HEK293 (cell line): ENCODE results near the gene KRT17.

Experiments
- CTCF ChIA-PET: fragments of 350-600 bp; formaldehyde crosslinking; extraction: SDS; loops from one replicate; lab custom pipeline; 2021; ENCODE audit warnings: antibody characterized with exemption; lab: Yijun Ruan, JAX
- POLR2A ChIA-PET: fragments of 300-600 bp; formaldehyde crosslinking; extraction: SDS; loops from one replicate; lab custom pipeline; 2020; ENCODE audit warnings: antibody characterized with exemption, inconsistent platforms; lab: Yijun Ruan, JAX
- H3K27ac ChIP-seq: fragments of 200-500 bp; sonication (Bioruptor generic); 2 replicates; pipeline ENCODE4 v1.5.1; 2014; ENCODE audit warnings: low read depth, low read length, control low read depth, inconsistent platforms; ENCODE audit errors: extremely low read depth
- H3K36me3 ChIP-seq, 2 experiments: fragments of 200-500 bp in 1 of 2; sonication (Bioruptor generic) in 1 of 2; 1 replicate in 1 of 2; 2 replicates in 1 of 2; pipeline ENCODE4 v1.5.1; 2014 to 2017; ENCODE audit warnings: inconsistent platforms in 2 of 2, low read length in 2 of 2; ENCODE audit not compliant: control insufficient read depth in 2 of 2, insufficient read depth in 1 of 2
- H3K4me1 ChIP-seq: fragments of 200-500 bp; sonication (Bioruptor generic); 2 replicates; pipeline ENCODE4 v1.5.1; 2014; ENCODE audit warnings: mild to moderate bottlenecking, low read length, inconsistent platforms; ENCODE audit not compliant: control insufficient read depth, insufficient read depth
- H3K4me3 ChIP-seq: 2 replicates; pipeline ENCODE4 v1.5.1; 2011; ENCODE audit warnings: low read depth, mild to moderate bottlenecking, control low read depth, low read length, moderate library complexity
- H3K9me3 ChIP-seq: fragments of 200-500 bp; sonication (Bioruptor generic); 2 replicates; pipeline ENCODE4 v1.5.1; 2014; ENCODE audit warnings: low read depth, low read length, inconsistent platforms; ENCODE audit not compliant: control insufficient read depth, insufficient read depth
- GFI1B ChIP-seq: fragments of 450-650 bp; formaldehyde crosslinking; IDR thresholded peaks from 2 replicates; pipeline ENCODE4 v1.5.1; 2016; ENCODE audit warnings: missing biosample characterization, missing genetic modification characterization
- GLIS2 ChIP-seq: fragments of 450-650 bp; formaldehyde crosslinking; IDR thresholded peaks from 2 replicates; pipeline ENCODE4 v1.5.1; 2016; ENCODE audit warnings: missing biosample characterization, missing genetic modification characterization
- TRIM28 ChIP-seq: IDR thresholded peaks from 2 replicates; pipeline ENCODE4 v1.6.1; 2011; ENCODE audit warnings: low read length, control low read depth, borderline replicate concordance
- ZBTB10 ChIP-seq: fragments of 450-650 bp; formaldehyde crosslinking; IDR thresholded peaks from 2 replicates; pipeline ENCODE4 v1.5.1; 2016; ENCODE audit warnings: missing biosample characterization, missing genetic modification characterization
- ZFP69B ChIP-seq: fragments of 450-650 bp; formaldehyde crosslinking; IDR thresholded peaks from 2 replicates; pipeline ENCODE4 v1.5.1; 2016; ENCODE audit warnings: missing biosample characterization, missing genetic modification characterization
- ZIC2 ChIP-seq: fragments of 450-650 bp; formaldehyde crosslinking; IDR thresholded peaks from 2 replicates; pipeline ENCODE4 v1.5.1; 2016; ENCODE audit warnings: missing biosample characterization, missing genetic modification characterization
- ZNF10 ChIP-seq: fragments of 450-650 bp; formaldehyde crosslinking; IDR thresholded peaks from 2 replicates; pipeline ENCODE4 v1.5.1; 2017; ENCODE audit warnings: missing biosample characterization, missing genetic modification characterization
- ZNF157 ChIP-seq: fragments of 450-650 bp; formaldehyde crosslinking; IDR thresholded peaks from 2 replicates; pipeline ENCODE4 v1.5.1; 2016; ENCODE audit warnings: missing biosample characterization, missing genetic modification characterization
- ZNF16 ChIP-seq: fragments of 450-650 bp; formaldehyde crosslinking; IDR thresholded peaks from 2 replicates; pipeline ENCODE4 v1.5.1; 2016; ENCODE audit warnings: low read depth, missing biosample characterization, missing genetic modification characterization
- ZNF2 ChIP-seq: fragments of 450-650 bp; formaldehyde crosslinking; IDR thresholded peaks from 2 replicates; pipeline ENCODE4 v1.5.1; 2016; ENCODE audit warnings: missing biosample characterization, missing genetic modification characterization
- ZNF292 ChIP-seq: fragments of 450-650 bp; formaldehyde crosslinking; IDR thresholded peaks from 2 replicates; pipeline ENCODE4 v1.5.1; 2016; ENCODE audit warnings: low read depth, missing biosample characterization, missing genetic modification characterization, borderline replicate concordance
- ZNF302 ChIP-seq: fragments of 450-650 bp; formaldehyde crosslinking; IDR thresholded peaks from 2 replicates; pipeline ENCODE4 v1.5.1; 2016; ENCODE audit warnings: missing biosample characterization, missing genetic modification characterization, low read depth
- ZNF366 ChIP-seq: fragments of 450-650 bp; formaldehyde crosslinking; conservative IDR thresholded peaks from 2 replicates; pipeline ENCODE4 v1.5.1; 2016; ENCODE audit warnings: missing biosample characterization, missing genetic modification characterization
- ZNF426 ChIP-seq: fragments of 450-650 bp; formaldehyde crosslinking; IDR thresholded peaks from 2 replicates; pipeline ENCODE4 v1.5.1; 2017; ENCODE audit warnings: missing biosample characterization, missing genetic modification characterization, mild to moderate bottlenecking, inconsistent platforms, moderate library complexity
- ZNF48 ChIP-seq: fragments of 450-650 bp; formaldehyde crosslinking; IDR thresholded peaks from 2 replicates; pipeline ENCODE4 v1.5.1; 2016; ENCODE audit warnings: missing biosample characterization, missing genetic modification characterization
- ZNF529 ChIP-seq: fragments of 450-650 bp; formaldehyde crosslinking; IDR thresholded peaks from 2 replicates; pipeline ENCODE4 v1.5.1; 2017; ENCODE audit warnings: missing genetic modification characterization, missing biosample characterization; ENCODE audit not compliant: insufficient replicate concordance
- ZNF560 ChIP-seq: fragments of 450-650 bp; formaldehyde crosslinking; IDR thresholded peaks from 2 replicates; pipeline ENCODE4 v1.5.1; 2017; ENCODE audit warnings: missing biosample characterization, missing genetic modification characterization, borderline replicate concordance
- ZNF580 ChIP-seq: fragments of 450-650 bp; formaldehyde crosslinking; IDR thresholded peaks from 2 replicates; pipeline ENCODE4 v1.5.1; 2016; ENCODE audit warnings: missing biosample characterization, missing genetic modification characterization
- ZNF596 ChIP-seq: fragments of 450-650 bp; IDR thresholded peaks from 2 replicates; pipeline ENCODE4 v1.5.0; 2018; ENCODE audit warnings: missing biosample characterization, mild to moderate bottlenecking, missing genetic modification characterization, moderate library complexity
- ZNF621 ChIP-seq: fragments of 450-650 bp; formaldehyde crosslinking; IDR thresholded peaks from 2 replicates; pipeline ENCODE4 v1.5.1; 2017; ENCODE audit warnings: missing biosample characterization, missing genetic modification characterization
- ZNF658 ChIP-seq: fragments of 450-650 bp; formaldehyde crosslinking; IDR thresholded peaks from 2 replicates; pipeline ENCODE4; 2016; ENCODE audit warnings: missing biosample characterization, missing genetic modification characterization
- ZNF747 ChIP-seq: fragments of 450-650 bp; formaldehyde crosslinking; IDR thresholded peaks from 2 replicates; pipeline ENCODE4 v1.5.1; 2016; ENCODE audit warnings: missing biosample characterization, missing genetic modification characterization
- ZNF768 ChIP-seq: fragments of 450-650 bp; formaldehyde crosslinking; IDR thresholded peaks from 2 replicates; pipeline ENCODE4 v1.5.1; 2018; ENCODE audit warnings: missing biosample characterization, mild to moderate bottlenecking, missing genetic modification characterization
- ZNF785 ChIP-seq: fragments of 450-650 bp; formaldehyde crosslinking; IDR thresholded peaks from 2 replicates; pipeline ENCODE4 v1.5.1; 2016; ENCODE audit warnings: missing biosample characterization, missing genetic modification characterization
- ZNF792 ChIP-seq: fragments of 450-650 bp; formaldehyde crosslinking; IDR thresholded peaks from 2 replicates; pipeline ENCODE4 v1.5.1; 2016; ENCODE audit warnings: missing biosample characterization, missing genetic modification characterization
- TF ChIP-seq, protein P1 (sequence below): fragments of 450-650 bp; formaldehyde crosslinking; IDR thresholded peaks from 2 replicates; pipeline ENCODE4 v1.5.1; 2016; ENCODE audit warnings: missing biosample characterization, missing genetic modification characterization
- TF ChIP-seq, protein P2 (sequence below): fragments of 450-650 bp; formaldehyde crosslinking; IDR thresholded peaks from 2 replicates; pipeline ENCODE4 v1.5.1; 2016; ENCODE audit warnings: missing biosample characterization, missing genetic modification characterization
- TF ChIP-seq, protein P3 (sequence below): fragments of 450-650 bp; formaldehyde crosslinking; optimal IDR thresholded peaks from 2 replicates; pipeline ENCODE3; 2016; ENCODE audit warnings: missing biosample characterization, mild to moderate bottlenecking, missing genetic modification characterization
- TF ChIP-seq, protein P4 (sequence below): fragments of 450-650 bp; formaldehyde crosslinking; IDR thresholded peaks from 2 replicates; pipeline ENCODE4 v1.5.1; 2016; ENCODE audit warnings: missing biosample characterization, missing genetic modification characterization, low read depth

The KRT17 gene

GRCh38 chr17:41649923-41650519, 25.6 kb upstream of the KRT17 start:
- no peaks in the 10 kb centered on the region for H3K4me1 ChIP-seq
- H3K9me3 ChIP-seq: no peaks in the 10 kb centered on the region
- no peak overlapping the region for H3K4me3 ChIP-seq
- POLR2A ChIA-PET: interaction anchor here (1.3 kb wide), 1 partner anchor 38 kb away, joined by 3 read pairs; no protein-coding TSS in a partner anchor
- CTCF ChIA-PET: interaction anchor here (0.5 to 15.7 kb wide), 29 partner anchors 8 to 1755 kb away, joined by 3 to 567 read pairs (median 9); partner anchors contain the start of gene KRT9
- H3K36me3 ChIP-seq: no peaks in the 10 kb centered on the region
- no peak overlapping the region for H3K27ac ChIP-seq
- TF ChIP-seq ZNF560 (no peak), ZNF747 (tag by site-specific recombination) (no peak), ZNF292 (tag by site-specific recombination) (no peak), TRIM28 (no peak), GLIS2 (tag by site-specific recombination) (no peak), ZNF10 (no peak), ZFP69B (no peak), ZNF792 (tag by site-specific recombination) (no peak), ZNF157 (no peak), ZNF596 (tag by site-specific recombination) (no peak), ZNF48 (tag by site-specific recombination) (no peak), ZNF785 (tag by site-specific recombination) (no peak), ZNF580 (tag by site-specific recombination) (no peak), GFI1B (tag by site-specific recombination) (no peak), ZNF16 (no peak), ZNF426 (tag by site-specific recombination) (no peak), ZNF366 (tag by site-specific recombination) (no peak), ZNF2 (tag by site-specific recombination) (no peak), ZNF768 (tag by site-specific recombination) (no peak; the same call in 1 of the 2 replicates), ZNF529 (tag by site-specific recombination) (no peak), ZNF621 (tag by site-specific recombination) (0 out of 2 replicates have a peak, but pooled peaks have one; percentile 22), ZIC2 (no peak), ZNF658 (no peak), ZNF302 (no peak), ZBTB10 (tag by site-specific recombination) (no peak)
- TF ChIP-seq, protein P1, sequence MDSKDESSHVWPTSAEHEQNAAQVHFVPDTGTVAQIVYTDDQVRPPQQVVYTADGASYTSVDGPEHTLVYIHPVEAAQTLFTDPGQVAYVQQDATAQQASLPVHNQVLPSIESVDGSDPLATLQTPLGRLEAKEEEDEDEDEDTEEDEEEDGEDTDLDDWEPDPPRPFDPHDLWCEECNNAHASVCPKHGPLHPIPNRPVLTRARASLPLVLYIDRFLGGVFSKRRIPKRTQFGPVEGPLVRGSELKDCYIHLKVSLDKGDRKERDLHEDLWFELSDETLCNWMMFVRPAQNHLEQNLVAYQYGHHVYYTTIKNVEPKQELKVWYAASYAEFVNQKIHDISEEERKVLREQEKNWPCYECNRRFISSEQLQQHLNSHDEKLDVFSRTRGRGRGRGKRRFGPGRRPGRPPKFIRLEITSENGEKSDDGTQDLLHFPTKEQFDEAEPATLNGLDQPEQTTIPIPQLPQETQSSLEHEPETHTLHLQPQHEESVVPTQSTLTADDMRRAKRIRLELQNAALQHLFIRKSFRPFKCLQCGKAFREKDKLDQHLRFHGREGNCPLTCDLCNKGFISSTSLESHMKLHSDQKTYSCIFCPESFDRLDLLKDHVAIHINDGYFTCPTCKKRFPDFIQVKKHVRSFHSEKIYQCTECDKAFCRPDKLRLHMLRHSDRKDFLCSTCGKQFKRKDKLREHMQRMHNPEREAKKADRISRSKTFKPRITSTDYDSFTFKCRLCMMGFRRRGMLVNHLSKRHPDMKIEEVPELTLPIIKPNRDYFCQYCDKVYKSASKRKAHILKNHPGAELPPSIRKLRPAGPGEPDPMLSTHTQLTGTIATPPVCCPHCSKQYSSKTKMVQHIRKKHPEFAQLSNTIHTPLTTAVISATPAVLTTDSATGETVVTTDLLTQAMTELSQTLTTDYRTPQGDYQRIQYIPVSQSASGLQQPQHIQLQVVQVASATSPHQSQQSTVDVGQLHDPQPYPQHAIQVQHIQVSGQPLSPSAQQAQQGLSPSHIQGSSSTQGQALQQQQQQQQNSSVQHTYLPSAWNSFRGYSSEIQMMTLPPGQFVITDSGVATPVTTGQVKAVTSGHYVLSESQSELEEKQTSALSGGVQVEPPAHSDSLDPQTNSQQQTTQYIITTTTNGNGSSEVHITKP (tag by site-specific recombination): no peak
- TF ChIP-seq, protein P2, sequence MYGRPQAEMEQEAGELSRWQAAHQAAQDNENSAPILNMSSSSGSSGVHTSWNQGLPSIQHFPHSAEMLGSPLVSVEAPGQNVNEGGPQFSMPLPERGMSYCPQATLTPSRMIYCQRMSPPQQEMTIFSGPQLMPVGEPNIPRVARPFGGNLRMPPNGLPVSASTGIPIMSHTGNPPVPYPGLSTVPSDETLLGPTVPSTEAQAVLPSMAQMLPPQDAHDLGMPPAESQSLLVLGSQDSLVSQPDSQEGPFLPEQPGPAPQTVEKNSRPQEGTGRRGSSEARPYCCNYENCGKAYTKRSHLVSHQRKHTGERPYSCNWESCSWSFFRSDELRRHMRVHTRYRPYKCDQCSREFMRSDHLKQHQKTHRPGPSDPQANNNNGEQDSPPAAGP (tag by site-specific recombination): no peak
- TF ChIP-seq, protein P3, sequence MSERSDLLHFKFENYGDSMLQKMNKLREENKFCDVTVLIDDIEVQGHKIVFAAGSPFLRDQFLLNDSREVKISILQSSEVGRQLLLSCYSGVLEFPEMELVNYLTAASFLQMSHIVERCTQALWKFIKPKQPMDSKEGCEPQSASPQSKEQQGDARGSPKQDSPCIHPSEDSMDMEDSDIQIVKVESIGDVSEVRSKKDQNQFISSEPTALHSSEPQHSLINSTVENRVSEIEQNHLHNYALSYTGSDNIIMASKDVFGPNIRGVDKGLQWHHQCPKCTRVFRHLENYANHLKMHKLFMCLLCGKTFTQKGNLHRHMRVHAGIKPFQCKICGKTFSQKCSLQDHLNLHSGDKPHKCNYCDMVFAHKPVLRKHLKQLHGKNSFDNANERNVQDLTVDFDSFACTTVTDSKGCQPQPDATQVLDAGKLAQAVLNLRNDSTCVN (tag by site-specific recombination): no peak
- TF ChIP-seq, protein P4, sequence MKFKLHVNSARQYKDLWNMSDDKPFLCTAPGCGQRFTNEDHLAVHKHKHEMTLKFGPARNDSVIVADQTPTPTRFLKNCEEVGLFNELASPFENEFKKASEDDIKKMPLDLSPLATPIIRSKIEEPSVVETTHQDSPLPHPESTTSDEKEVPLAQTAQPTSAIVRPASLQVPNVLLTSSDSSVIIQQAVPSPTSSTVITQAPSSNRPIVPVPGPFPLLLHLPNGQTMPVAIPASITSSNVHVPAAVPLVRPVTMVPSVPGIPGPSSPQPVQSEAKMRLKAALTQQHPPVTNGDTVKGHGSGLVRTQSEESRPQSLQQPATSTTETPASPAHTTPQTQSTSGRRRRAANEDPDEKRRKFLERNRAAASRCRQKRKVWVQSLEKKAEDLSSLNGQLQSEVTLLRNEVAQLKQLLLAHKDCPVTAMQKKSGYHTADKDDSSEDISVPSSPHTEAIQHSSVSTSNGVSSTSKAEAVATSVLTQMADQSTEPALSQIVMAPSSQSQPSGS (tag by site-specific recombination): no peak
